DND-41 (cell line): ENCODE data around the gene TOMM6.

Experiments
- ATAC-seq: fragments of 200-7000 bp; cut with Tn5 transposase; 3 replicates; pipeline ENCODE4 v1.9.1; 2021; ENCODE audit warnings: low read depth; ENCODE audit not compliant: insufficient read depth
- DNase-seq: peaks from one replicate; pipeline ENCODE4 v3.0.0-alpha.2; 2020
- H2AFZ ChIP-seq: 2 replicates; pipeline ENCODE4 v1.6.0; 2012; ENCODE audit warnings: low read depth, low read length
- H3K27ac ChIP-seq: 2 replicates; pipeline ENCODE4 v1.5.1; 2012; ENCODE audit warnings: low read length, inconsistent platforms
- H3K27me3 ChIP-seq: fragments of 200-600 bp; sonication (generic); 2 replicates; pipeline ENCODE4 v1.6.0; 2012; ENCODE audit warnings: low read length, mild to moderate bottlenecking, inconsistent platforms; ENCODE audit not compliant: insufficient read depth, poor library complexity
- H3K36me3 ChIP-seq: 2 replicates; pipeline ENCODE4 v1.5.1; 2012; ENCODE audit warnings: low read length, inconsistent platforms; ENCODE audit not compliant: insufficient read depth
- H3K4me1 ChIP-seq: 2 replicates; pipeline ENCODE4 v1.5.1; 2012; ENCODE audit warnings: mild to moderate bottlenecking, low read length; ENCODE audit not compliant: insufficient read depth
- H3K4me2 ChIP-seq: 2 replicates; pipeline ENCODE4 v1.6.0; 2012; ENCODE audit warnings: mild to moderate bottlenecking, moderate library complexity, low read length, inconsistent platforms; ENCODE audit not compliant: insufficient read depth
- H3K4me3 ChIP-seq, 2 experiments: fragments of 200-600 bp in 1 of 2; shearing (Covaris generic) in 1 of 2; 2 replicates each; pipeline ENCODE4 v1.5.1; 2012 to 2016; ENCODE audit warnings: inconsistent platforms in 2 of 2, low read length in 2 of 2, mild to moderate bottlenecking in 2 of 2, low read depth in 1 of 2, moderate library complexity in 1 of 2
- H3K79me2 ChIP-seq: 2 replicates; pipeline ENCODE4 v1.6.0; 2012; ENCODE audit warnings: low read length, inconsistent platforms; ENCODE audit not compliant: insufficient read depth
- H3K9ac ChIP-seq: 2 replicates; pipeline ENCODE4 v1.6.0; 2012; ENCODE audit warnings: low read depth, mild to moderate bottlenecking, inconsistent platforms, low read length, moderate library complexity
- H3K9me3 ChIP-seq: 2 replicates; pipeline ENCODE4 v1.5.1; 2012; ENCODE audit warnings: low read length, moderate library complexity, mild to moderate bottlenecking, inconsistent platforms; ENCODE audit not compliant: insufficient read depth, severe bottlenecking
- H4K20me1 ChIP-seq: 2 replicates; pipeline ENCODE4 v1.6.0; 2012; ENCODE audit warnings: low read length; ENCODE audit not compliant: insufficient read depth
- EZH2 ChIP-seq: IDR thresholded peaks from 3 replicates; pipeline ENCODE4 v1.6.1; 2012; ENCODE audit warnings: borderline replicate concordance, low read depth, mild to moderate bottlenecking, moderate library complexity, low read length, inconsistent platforms; ENCODE audit not compliant: severe bottlenecking
- TF ChIP-seq, protein P1 (sequence below): IDR thresholded peaks from 2 replicates; pipeline ENCODE4 v1.5.1; 2012; ENCODE audit warnings: borderline replicate concordance, low read length, moderate library complexity, mild to moderate bottlenecking; ENCODE audit not compliant: poor library complexity, severe bottlenecking; ENCODE audit errors: extremely low read depth

The TOMM6 gene

GRCh38 chr6:41790045-41790444, 2.6 kb downstream of the TOMM6 start:
- Histone ChIP-seq H3K27ac (no peak overlapping the region), H3K4me1 (peaks cover 32% of the 10 kb centered on the region), H3K9me3 (no peaks in the 10 kb centered on the region), H3K4me3 (no peak overlapping the region), H3K36me3 (peaks cover 51% of the 10 kb centered on the region), H3K27me3 (no peaks in the 10 kb centered on the region), H3K9ac (no peak overlapping the region), H3K4me2 (peak overlapping the region; percentile 35; the same call in 1 of the 2 replicates), H3K79me2 (peaks cover 42% of the 10 kb centered on the region), H2AFZ (no peak overlapping the region), H4K20me1 (peaks cover 8% of the 10 kb centered on the region; the same call in 1 of the 2 replicates)
- DNase-seq (no peak), ATAC-seq (no peak)
- TF ChIP-seq, protein P1, sequence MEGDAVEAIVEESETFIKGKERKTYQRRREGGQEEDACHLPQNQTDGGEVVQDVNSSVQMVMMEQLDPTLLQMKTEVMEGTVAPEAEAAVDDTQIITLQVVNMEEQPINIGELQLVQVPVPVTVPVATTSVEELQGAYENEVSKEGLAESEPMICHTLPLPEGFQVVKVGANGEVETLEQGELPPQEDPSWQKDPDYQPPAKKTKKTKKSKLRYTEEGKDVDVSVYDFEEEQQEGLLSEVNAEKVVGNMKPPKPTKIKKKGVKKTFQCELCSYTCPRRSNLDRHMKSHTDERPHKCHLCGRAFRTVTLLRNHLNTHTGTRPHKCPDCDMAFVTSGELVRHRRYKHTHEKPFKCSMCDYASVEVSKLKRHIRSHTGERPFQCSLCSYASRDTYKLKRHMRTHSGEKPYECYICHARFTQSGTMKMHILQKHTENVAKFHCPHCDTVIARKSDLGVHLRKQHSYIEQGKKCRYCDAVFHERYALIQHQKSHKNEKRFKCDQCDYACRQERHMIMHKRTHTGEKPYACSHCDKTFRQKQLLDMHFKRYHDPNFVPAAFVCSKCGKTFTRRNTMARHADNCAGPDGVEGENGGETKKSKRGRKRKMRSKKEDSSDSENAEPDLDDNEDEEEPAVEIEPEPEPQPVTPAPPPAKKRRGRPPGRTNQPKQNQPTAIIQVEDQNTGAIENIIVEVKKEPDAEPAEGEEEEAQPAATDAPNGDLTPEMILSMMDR: no peak
- TF ChIP-seq EZH2: no peak

- DNase-seq (no peak), ATAC-seq (no peak)
- peaks cover 8% of the 10 kb centered on the region; the same call in 1 of the 2 replicates for H4K20me1 ChIP-seq
- H3K36me3 ChIP-seq: peaks cover 63% of the 10 kb centered on the region
- H3K4me2 ChIP-seq: no peak overlapping the region
- no peaks in the 10 kb centered on the region for H3K27me3 ChIP-seq
- H3K9me3 ChIP-seq: no peaks in the 10 kb centered on the region
- no peak overlapping the region for H2AFZ ChIP-seq
- no peak overlapping the region for H3K9ac ChIP-seq
- no peak overlapping the region for H3K4me3 ChIP-seq
- H3K4me1 ChIP-seq: peaks cover 20% of the 10 kb centered on the region
- H3K79me2 ChIP-seq: peaks cover 36% of the 10 kb centered on the region
- TF ChIP-seq EZH2: no peak
- no peak overlapping the region for H3K27ac ChIP-seq
Measured at GRCh38 chr6:41791305-41791704, 3.8 kb downstream of the TOMM6 start.

GRCh38 chr6:41791984-41792383, 4.5 kb downstream of the TOMM6 start:
- Histone ChIP-seq H3K4me2 (no peak overlapping the region), H3K9me3 (no peaks in the 10 kb centered on the region), H2AFZ (no peak overlapping the region), H3K4me1 (peaks cover 20% of the 10 kb centered on the region), H4K20me1 (peaks cover 8% of the 10 kb centered on the region; the same call in 1 of the 2 replicates), H3K27me3 (no peaks in the 10 kb centered on the region), H3K36me3 (peaks cover 68% of the 10 kb centered on the region), H3K4me3 (no peak overlapping the region), H3K9ac (no peak overlapping the region), H3K27ac (no peak overlapping the region), H3K79me2 (peaks cover 31% of the 10 kb centered on the region)
- TF ChIP-seq, protein P1: no peak
- DNase-seq: no peak
- ATAC-seq: no peak

DNA sequence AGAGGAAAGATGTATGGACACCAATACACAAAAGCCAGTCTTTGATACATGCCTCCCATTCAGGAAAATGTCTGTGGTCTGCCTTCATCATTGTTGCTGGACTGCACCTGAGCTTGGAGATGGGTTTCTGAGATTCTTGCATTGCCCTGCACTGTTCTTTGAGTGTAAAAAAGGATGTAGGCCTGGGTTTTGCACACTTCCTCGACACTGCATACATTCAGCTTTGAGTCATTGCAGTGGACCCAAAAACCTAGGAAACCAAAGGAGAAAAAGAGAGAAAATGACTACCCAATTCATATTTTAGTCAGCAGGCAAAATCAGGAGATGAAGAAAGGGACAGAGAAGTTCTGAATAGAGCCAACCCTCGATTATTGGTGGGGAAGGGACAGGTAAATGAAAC, 9.0 kb downstream of the TOMM6 start:
- no peaks in the 10 kb centered on the region; the same call in 1 of the 2 replicates for H3K79me2 ChIP-seq
- no peak overlapping the region for H3K9ac ChIP-seq
- no peak overlapping the region for H2AFZ ChIP-seq
- no peaks in the 10 kb centered on the region for H4K20me1 ChIP-seq
- H3K4me1 ChIP-seq: no peaks in the 10 kb centered on the region
- no peak for DNase-seq
- no peak overlapping the region for H3K27ac ChIP-seq
- H3K9me3 ChIP-seq: no peaks in the 10 kb centered on the region
- no peaks in the 10 kb centered on the region for H3K27me3 ChIP-seq
- peaks cover 75% of the 10 kb centered on the region for H3K36me3 ChIP-seq
- H3K4me2 ChIP-seq: no peak overlapping the region
- H3K4me3 ChIP-seq: no peak overlapping the region
- TF ChIP-seq, protein P1: no peak
- no peak for TF ChIP-seq EZH2
- ATAC-seq: no peak
